ENCODE results near the gene ME2. TPM values are rescaled to one million over a fixed set of nuclear protein-coding genes. Genes with fewer than 3 reads are reported as not detected.

The ME2 gene
- total RNA-seq, 1 donor from 2014 or later = 122 TPM

DNA sequence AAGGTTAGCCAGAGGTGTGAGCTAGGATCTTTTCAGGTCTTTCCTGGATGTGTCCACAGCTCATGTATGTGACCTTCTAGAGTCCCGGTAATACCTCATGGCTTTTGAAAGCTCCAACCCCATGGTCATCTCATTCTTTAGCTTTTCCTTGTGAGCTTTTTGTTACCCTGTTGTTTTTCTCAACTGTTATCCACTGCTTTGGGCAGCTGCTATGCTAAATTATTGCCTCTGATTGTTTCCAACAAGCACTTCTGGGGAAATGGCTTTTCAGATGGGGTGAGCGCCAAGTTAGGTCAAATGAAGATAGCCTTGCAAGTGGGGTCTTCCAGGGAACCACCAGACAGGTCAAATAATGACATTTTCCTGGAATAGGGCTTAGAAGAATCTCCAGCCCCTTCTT lies 27.9 kb downstream of the ME2 start:
- Mint-ChIP-seq H3K4me1 (ENCODE audit: low read depth) (peaks cover 15% of the 10 kb centered on the region), H3K27me3 (ENCODE audit: insufficient read depth) (no peaks in the 10 kb centered on the region), H3K9me3 (peaks cover 5% of the 10 kb centered on the region), H3K27ac (no peak overlapping the region), H3K36me3 (ENCODE audit: low read depth) (peaks cover 56% of the 10 kb centered on the region), H3K4me3 (no peak overlapping the region)
- intact Hi-C loops (cut with micrococcal nuclease) = no loop called here
- no peak for DNase-seq (ENCODE audit: low spot score)

DNA sequence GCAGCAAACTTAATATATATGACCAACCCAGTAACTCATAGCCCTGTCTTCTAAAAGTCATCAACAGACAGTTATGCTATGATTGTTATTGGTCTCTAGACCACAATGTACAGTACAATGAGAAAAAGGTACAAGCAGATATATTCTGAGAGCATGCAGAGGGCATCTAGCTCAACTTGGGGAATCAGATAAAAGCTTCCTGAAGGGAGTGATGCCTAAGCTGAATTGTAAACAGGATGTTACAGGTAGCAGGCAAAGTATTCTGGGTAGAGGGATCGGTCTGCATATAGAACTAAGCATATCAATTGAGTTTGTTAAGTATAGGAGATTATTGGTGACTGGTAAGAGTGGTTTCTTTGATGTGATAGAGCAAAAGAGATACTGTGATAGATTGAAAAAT lies 30.3 kb downstream of the ME2 start:
- H3K36me3 Mint-ChIP-seq (ENCODE audit: low read depth) = peaks cover 62% of the 10 kb centered on the region
- no peaks in the 10 kb centered on the region for H3K27me3 Mint-ChIP-seq (ENCODE audit: insufficient read depth)
- peak overlapping the region; percentile 7 for H3K27ac Mint-ChIP-seq
- H3K4me3 Mint-ChIP-seq = no peak overlapping the region
- H3K9me3 Mint-ChIP-seq = peaks cover 5% of the 10 kb centered on the region
- peaks cover 15% of the 10 kb centered on the region for H3K4me1 Mint-ChIP-seq (ENCODE audit: low read depth)
- intact Hi-C loops (cut with micrococcal nuclease) = no loop called here
- DNase-seq (ENCODE audit: low spot score) = no peak

DNA sequence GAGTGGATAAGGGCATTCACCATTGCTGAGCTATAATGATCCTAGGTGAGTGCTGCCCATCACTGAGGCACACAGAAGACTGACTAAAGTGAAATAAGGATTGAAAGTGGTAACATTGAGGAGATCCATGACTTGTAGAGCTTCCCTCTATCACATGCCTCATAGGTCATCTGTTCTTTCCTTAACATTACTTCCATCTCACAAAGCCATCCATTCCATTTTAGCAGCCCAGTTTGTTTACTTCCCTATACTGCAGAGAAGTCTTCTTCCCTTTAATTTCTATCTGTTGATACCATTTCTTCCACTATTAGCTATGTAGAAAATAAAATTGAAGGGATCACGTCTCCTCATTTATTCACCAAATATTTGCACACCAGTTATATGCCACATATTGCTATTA lies 32.1 kb downstream of the ME2 start:
- Mint-ChIP-seq H3K4me1 (ENCODE audit: low read depth) (peaks cover 15% of the 10 kb centered on the region), H3K9me3 (peaks cover 5% of the 10 kb centered on the region), H3K27me3 (ENCODE audit: insufficient read depth) (no peaks in the 10 kb centered on the region), H3K36me3 (ENCODE audit: low read depth) (peaks cover 53% of the 10 kb centered on the region), H3K4me3 (no peak overlapping the region), H3K27ac (no peak overlapping the region)
- intact Hi-C loops (cut with micrococcal nuclease) = no loop called here
- no peak for DNase-seq (ENCODE audit: low spot score)

DNA sequence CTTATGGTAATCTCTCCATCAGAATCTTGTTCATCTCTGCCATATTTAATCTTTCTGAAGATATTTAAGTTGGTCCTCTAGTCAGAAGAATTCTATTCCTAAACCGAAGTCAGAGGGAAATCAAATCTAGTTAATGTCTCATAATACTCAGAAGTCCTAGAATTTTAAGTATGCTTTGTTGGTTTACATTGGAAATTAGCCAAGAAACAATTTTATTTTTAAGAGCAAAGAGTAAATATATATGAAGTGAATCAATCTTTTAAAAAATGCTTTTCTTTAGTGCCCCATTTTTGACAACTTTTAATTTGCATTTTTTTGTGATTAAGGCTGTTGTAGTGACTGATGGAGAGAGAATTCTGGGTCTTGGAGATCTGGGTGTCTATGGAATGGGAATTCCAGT lies 38.1 kb downstream of the ME2 start:
- intact Hi-C loops (cut with micrococcal nuclease) = no loop called here
- peaks cover 4% of the 10 kb centered on the region for H3K4me1 Mint-ChIP-seq (ENCODE audit: low read depth)
- H3K9me3 Mint-ChIP-seq = no peaks in the 10 kb centered on the region
- no peak overlapping the region for H3K4me3 Mint-ChIP-seq
- peaks cover 39% of the 10 kb centered on the region for H3K36me3 Mint-ChIP-seq (ENCODE audit: low read depth)
- DNase-seq (ENCODE audit: low spot score) = no peak
- H3K27me3 Mint-ChIP-seq (ENCODE audit: insufficient read depth) = no peaks in the 10 kb centered on the region
- no peak overlapping the region for H3K27ac Mint-ChIP-seq

DNA sequence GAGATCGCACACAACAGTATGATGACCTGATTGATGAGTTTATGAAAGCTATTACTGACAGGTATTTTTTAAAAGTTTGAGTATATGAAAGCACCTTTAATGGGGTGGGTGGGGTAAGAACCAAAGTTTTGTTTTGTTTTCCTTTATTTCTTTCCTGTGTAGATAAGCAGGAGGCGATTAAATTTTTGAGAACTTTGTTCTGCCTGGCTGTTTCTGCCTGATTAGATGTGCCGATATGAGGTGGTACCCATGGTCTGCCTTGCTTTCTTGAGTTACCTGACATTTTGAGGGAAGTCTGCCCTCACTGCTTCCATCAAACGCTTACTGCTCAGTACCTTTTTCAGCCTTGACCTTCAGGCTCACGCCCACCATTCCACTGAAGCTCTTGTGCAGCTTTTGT lies 39.2 kb downstream of the ME2 start:
- DNase-seq (ENCODE audit: low spot score) = no peak
- Mint-ChIP-seq H3K4me1 (ENCODE audit: low read depth) (peaks cover 4% of the 10 kb centered on the region), H3K27me3 (ENCODE audit: insufficient read depth) (no peaks in the 10 kb centered on the region), H3K27ac (no peak overlapping the region), H3K9me3 (no peaks in the 10 kb centered on the region), H3K36me3 (ENCODE audit: low read depth) (peaks cover 50% of the 10 kb centered on the region), H3K4me3 (no peak overlapping the region)
- intact Hi-C loops (cut with micrococcal nuclease) = no loop called here

DNA sequence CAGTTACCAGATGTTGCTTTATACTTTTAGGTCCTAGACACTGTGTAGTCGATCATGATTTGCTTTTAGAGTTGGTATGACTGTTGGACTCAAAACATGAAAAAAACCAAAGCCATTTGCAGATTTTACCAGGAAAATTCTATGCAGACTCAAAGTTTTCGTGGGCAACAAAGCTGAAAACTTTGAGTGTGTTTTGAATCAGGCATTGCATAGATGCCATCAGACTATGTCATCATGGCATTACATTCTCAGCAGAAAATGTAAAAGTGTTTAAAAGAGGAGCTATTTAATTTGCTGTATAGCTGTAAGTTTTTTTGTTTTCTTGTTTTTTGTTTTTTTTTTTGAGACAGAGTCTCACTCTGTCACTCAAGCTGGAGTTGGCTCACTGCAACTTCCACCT lies 45.5 kb downstream of the ME2 start:
- H3K36me3 Mint-ChIP-seq (ENCODE audit: low read depth) = peaks cover 59% of the 10 kb centered on the region

DNA sequence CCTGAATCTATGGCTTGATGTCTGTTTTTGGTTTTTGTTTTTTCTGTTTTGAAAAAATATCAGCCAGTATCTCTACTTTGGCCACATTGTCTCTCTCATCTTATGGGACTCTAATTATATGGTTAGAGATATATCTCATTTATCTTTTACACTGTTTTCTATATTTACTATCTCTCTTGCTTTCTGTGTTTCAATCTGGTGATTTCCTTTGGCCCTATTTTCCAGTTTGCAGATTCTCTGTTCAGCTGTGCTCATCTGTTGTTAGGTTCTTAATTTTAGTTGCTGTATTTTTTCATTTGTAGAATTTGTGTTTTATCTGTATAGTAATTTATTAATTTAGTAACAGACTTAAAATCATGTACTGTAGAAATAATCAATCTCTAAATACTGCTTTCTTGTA lies 47.6 kb downstream of the ME2 start:
- Mint-ChIP-seq H3K27me3 (ENCODE audit: insufficient read depth) (no peaks in the 10 kb centered on the region), H3K9me3 (peaks cover 11% of the 10 kb centered on the region), H3K36me3 (ENCODE audit: low read depth) (peaks cover 50% of the 10 kb centered on the region)

More for the DNA sequence above, 45.5 kb downstream of the ME2 start:
- Mint-ChIP-seq H3K27me3 (ENCODE audit: insufficient read depth) (no peaks in the 10 kb centered on the region), H3K4me1 (ENCODE audit: low read depth) (no peaks in the 10 kb centered on the region), H3K9me3 (peaks cover 11% of the 10 kb centered on the region), H3K27ac (no peak overlapping the region), H3K4me3 (no peak overlapping the region)
- no peak for DNase-seq (ENCODE audit: low spot score)
- intact Hi-C loops (cut with micrococcal nuclease) = no loop called here

DNA sequence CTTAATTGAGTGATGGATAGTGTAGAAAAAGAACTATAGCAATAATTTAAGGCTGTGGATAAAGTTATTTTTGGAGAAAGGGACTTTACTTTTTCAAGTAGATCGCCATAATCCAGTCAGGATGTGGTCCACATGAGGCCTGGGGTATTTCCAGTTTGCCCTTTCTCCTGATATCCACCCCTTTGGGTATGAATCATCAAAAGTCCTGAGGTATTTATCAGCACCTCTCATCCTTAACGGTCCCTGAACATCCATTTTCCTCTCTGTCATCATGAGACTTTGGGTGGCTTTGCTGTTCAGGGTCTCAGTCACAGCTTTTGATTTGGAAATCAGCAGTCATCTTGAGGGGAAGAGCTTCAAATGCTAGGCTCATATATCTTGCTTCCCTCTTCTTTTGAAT lies 49.6 kb downstream of the ME2 start:
- no peak for DNase-seq (ENCODE audit: low spot score)
- Mint-ChIP-seq H3K4me1 (ENCODE audit: low read depth) (no peaks in the 10 kb centered on the region), H3K27me3 (ENCODE audit: insufficient read depth) (no peaks in the 10 kb centered on the region), H3K36me3 (ENCODE audit: low read depth) (peaks cover 40% of the 10 kb centered on the region), H3K9me3 (peaks cover 11% of the 10 kb centered on the region), H3K27ac (peak overlapping the region; percentile 18), H3K4me3 (no peak overlapping the region)
- intact Hi-C loops (cut with micrococcal nuclease) = no loop called here

More for the DNA sequence above, 47.6 kb downstream of the ME2 start:
- Mint-ChIP-seq H3K4me3 (no peak overlapping the region), H3K4me1 (ENCODE audit: low read depth) (no peaks in the 10 kb centered on the region), H3K27ac (no peak overlapping the region)
- DNase-seq (ENCODE audit: low spot score) = no peak
- intact Hi-C loops (cut with micrococcal nuclease) = no loop called here

DNA sequence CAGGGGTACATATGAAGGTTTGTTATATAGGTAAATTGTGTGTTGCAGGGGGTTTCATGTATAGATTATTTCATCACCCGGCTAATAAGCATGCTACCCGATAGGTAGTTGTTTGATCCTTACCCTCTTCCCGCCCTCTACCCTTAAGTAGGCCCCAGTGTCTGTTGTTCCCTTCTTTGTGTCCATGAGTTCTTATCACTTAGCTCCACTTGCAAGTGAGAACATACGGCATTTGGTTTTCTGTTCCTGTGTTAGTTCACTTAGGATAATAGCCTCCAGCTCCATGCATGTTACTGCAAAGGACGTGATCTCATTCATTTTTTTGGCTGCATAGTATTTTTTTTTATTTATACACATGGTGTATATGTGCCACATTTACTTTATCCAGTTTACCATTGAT lies 54.8 kb downstream of the ME2 start:
- DNase-seq (ENCODE audit: low spot score) = no peak
- H3K4me1 Mint-ChIP-seq (ENCODE audit: low read depth) = no peaks in the 10 kb centered on the region
- no peaks in the 10 kb centered on the region for H3K9me3 Mint-ChIP-seq
- no peaks in the 10 kb centered on the region for H3K27me3 Mint-ChIP-seq (ENCODE audit: insufficient read depth)
- no peak overlapping the region for H3K27ac Mint-ChIP-seq
- intact Hi-C loops (cut with micrococcal nuclease) = no loop called here
- H3K36me3 Mint-ChIP-seq (ENCODE audit: low read depth) = peaks cover 14% of the 10 kb centered on the region
- no peak overlapping the region for H3K4me3 Mint-ChIP-seq

DNA sequence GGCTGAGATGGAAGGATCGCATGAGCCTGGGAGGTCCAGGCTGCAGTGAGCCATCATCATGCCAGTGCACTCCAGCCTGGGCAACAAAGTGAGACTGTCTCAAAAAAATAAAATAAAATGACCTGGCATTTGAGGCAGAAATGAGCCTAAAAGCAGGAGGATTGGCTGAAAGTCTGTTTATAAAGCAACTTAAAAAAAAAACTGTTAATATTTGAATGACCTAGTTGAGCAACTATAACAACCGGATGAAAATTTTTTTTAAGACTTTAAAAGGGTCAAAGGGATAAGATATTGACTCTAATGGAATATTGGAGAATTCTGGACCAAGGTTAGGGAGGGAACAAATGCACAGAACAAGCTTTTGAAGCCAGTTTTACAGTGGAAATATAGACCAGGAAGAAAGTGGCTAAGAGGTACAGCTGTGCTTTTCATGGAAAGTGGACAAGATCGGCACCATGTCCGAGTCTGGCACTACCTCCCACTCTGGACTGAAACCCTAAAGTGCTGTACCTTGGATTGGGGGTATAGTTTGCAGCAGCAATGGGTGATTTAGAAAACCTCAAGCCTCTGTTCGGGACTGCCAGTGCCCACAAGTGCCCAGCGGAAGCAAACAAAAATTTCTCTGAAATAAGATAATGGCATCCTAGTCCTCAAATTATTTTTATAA lies 55.8 kb downstream of the ME2 start:
- no peak for DNase-seq (ENCODE audit: low spot score)
- no peak overlapping the region for H3K4me3 Mint-ChIP-seq
- no peak overlapping the region for H3K27ac Mint-ChIP-seq
- H3K36me3 Mint-ChIP-seq (ENCODE audit: low read depth) = peaks cover 14% of the 10 kb centered on the region
- no peaks in the 10 kb centered on the region for H3K27me3 Mint-ChIP-seq (ENCODE audit: insufficient read depth)
- intact Hi-C loops (cut with micrococcal nuclease) = no loop called here
- H3K4me1 Mint-ChIP-seq (ENCODE audit: low read depth) = no peaks in the 10 kb centered on the region
- H3K9me3 Mint-ChIP-seq = no peaks in the 10 kb centered on the region

DNA sequence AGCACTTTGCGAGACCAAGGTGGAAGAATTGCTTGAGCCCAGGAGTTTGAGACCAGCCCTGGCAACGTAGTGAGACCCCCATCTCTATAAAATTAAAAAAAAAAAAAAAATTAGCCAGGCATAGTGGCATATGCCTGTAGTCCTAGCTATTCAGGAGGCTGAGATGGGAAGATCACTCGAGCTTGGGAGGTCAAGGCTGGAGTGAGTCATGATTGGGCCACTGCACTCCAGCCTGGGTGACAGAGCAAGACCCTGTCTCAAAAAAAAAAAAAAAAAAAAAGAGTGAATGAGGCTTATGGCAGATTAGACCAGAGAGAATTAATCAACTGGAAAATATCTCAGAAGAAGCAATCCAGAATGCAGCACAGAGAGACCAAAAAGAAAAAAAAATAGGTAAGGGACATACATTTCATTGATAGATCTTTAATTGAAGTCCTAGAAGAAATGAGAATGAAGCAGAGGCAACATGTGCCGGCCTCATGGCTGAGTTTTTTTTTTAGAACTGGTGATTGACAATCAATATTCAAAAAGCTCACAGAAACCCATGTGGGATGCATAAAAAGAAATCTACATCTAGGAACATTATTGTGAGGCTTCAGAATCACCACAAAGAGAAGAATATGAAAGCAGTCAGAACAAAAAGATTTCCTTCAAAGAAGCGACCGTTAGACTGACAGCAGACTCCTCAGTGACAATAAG lies 56.7 kb downstream of the ME2 start:
- Mint-ChIP-seq H3K27me3 (ENCODE audit: insufficient read depth) (no peaks in the 10 kb centered on the region), H3K4me3 (no peak overlapping the region), H3K27ac (no peak overlapping the region), H3K9me3 (no peaks in the 10 kb centered on the region), H3K36me3 (ENCODE audit: low read depth) (peaks cover 9% of the 10 kb centered on the region), H3K4me1 (ENCODE audit: low read depth) (no peaks in the 10 kb centered on the region)
- no peak for DNase-seq (ENCODE audit: low spot score)
- intact Hi-C loops (cut with micrococcal nuclease) = no loop called here

DNA sequence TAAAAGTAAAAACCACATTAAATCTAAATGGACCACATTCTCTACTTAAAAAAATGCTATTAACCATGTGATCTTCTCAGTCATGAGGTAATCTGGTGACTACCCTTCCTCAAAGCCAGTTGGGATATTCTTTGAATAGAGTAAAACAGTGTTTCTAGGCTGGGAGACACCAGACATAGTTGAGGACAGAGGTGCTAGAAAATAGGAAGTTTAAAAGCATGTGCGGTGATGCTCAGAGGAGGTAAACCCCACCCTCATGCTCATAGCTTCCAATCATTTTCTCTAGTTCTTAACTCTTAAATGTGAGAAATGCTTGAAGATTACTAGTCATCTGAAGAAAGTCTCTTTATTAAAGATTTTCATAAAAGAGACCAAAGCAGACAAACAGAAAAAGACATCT lies 58.3 kb downstream of the ME2 start:
- Mint-ChIP-seq H3K27ac (no peak overlapping the region), H3K4me3 (no peak overlapping the region), H3K36me3 (ENCODE audit: low read depth) (peaks cover 12% of the 10 kb centered on the region), H3K27me3 (ENCODE audit: insufficient read depth) (no peaks in the 10 kb centered on the region), H3K9me3 (no peaks in the 10 kb centered on the region), H3K4me1 (ENCODE audit: low read depth) (no peaks in the 10 kb centered on the region)
- DNase-seq (ENCODE audit: low spot score) = no peak
- intact Hi-C loops (cut with micrococcal nuclease) = no loop called here

DNA sequence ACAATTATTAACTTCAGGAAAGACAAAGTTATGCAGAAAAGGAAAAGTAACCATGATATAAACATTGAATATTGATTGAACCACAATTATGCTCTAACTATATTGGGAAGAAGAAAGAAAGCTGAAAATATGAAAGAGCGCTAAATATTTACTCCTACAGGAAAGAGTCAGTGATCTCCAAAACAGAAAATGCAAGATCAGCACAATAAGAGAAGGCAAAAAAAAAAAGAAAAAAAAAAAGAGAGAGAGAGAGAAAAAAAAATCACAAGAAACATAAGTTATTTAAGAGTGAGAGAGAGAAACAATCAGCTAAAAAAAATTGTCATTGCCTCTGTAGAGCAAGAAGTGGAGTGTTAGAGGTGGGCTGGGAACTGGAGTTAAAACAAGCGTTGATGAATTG lies 60.0 kb downstream of the ME2 start:
- intact Hi-C loops (cut with micrococcal nuclease) = no loop called here
- H3K9me3 Mint-ChIP-seq = no peaks in the 10 kb centered on the region
- H3K4me3 Mint-ChIP-seq = no peak overlapping the region
- DNase-seq (ENCODE audit: low spot score) = no peak
- H3K27ac Mint-ChIP-seq = no peak overlapping the region
- no peaks in the 10 kb centered on the region for H3K4me1 Mint-ChIP-seq (ENCODE audit: low read depth)
- no peaks in the 10 kb centered on the region for H3K27me3 Mint-ChIP-seq (ENCODE audit: insufficient read depth)
- peaks cover 13% of the 10 kb centered on the region for H3K36me3 Mint-ChIP-seq (ENCODE audit: low read depth)
